ENCODE results near the gene ZNF491.

- TF ChIP-seq, protein P1, sequence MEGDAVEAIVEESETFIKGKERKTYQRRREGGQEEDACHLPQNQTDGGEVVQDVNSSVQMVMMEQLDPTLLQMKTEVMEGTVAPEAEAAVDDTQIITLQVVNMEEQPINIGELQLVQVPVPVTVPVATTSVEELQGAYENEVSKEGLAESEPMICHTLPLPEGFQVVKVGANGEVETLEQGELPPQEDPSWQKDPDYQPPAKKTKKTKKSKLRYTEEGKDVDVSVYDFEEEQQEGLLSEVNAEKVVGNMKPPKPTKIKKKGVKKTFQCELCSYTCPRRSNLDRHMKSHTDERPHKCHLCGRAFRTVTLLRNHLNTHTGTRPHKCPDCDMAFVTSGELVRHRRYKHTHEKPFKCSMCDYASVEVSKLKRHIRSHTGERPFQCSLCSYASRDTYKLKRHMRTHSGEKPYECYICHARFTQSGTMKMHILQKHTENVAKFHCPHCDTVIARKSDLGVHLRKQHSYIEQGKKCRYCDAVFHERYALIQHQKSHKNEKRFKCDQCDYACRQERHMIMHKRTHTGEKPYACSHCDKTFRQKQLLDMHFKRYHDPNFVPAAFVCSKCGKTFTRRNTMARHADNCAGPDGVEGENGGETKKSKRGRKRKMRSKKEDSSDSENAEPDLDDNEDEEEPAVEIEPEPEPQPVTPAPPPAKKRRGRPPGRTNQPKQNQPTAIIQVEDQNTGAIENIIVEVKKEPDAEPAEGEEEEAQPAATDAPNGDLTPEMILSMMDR (IDR thresholded peaks at IDR 0.05), result no peak
- no peak for TF ChIP-seq EZH2 (IDR thresholded peaks at IDR 0.05; ENCODE audit: borderline replicate concordance, insufficient read depth, low read depth, low read length, poor library complexity, severe bottlenecking)
These were observed 58.4 kb downstream of the ZNF491 start for GRCh38 chr19:11856596-11857250.

Measured in B cell (primary cell).